ENCODE data around the gene REV3L. TPM values are rescaled to one million over a fixed set of nuclear protein-coding genes. Genes with fewer than 3 reads are reported as not detected.
"Not testable (repeated sequence)": the region's sequence is repeated elsewhere in the genome, so short reads cannot be mapped to it uniquely, and the experiment has no call there.

Gene REV3L
- total RNA-seq, 3 donors from 2014 or later: 17.7 to 56.4 (median 20.7) TPM

GRCh38 chr6:111520524-111520923 is 37.5 kb upstream of the REV3L start:
- no peak for TF ChIP-seq CTCF (IDR thresholded peaks at IDR 0.05)
- Histone ChIP-seq H3K4me1 (ENCODE audit: low read depth) (no peaks in the 10 kb centered on the region), H3K36me3 (ENCODE audit: low read depth) (no peaks in the 10 kb centered on the region), H3K4me3 (no peak overlapping the region), H3K9me3 (no peaks in the 10 kb centered on the region)
- DNase-seq (no peak), ATAC-seq (no peak)
- intact Hi-C loops (cut with DNase I, micrococcal nuclease): no loop called here

GRCh38 chr6:111517965-111518364 is 34.9 kb upstream of the REV3L start:
- no peaks in the 10 kb centered on the region for H3K36me3 ChIP-seq (ENCODE audit: low read depth)
- intact Hi-C loops (cut with DNase I, micrococcal nuclease): no loop called here
- H3K4me1 ChIP-seq (ENCODE audit: low read depth): no peaks in the 10 kb centered on the region
- DNase-seq (no peak), ATAC-seq (no peak)
- no peak overlapping the region for H3K4me3 ChIP-seq
- no peak for TF ChIP-seq CTCF (IDR thresholded peaks at IDR 0.05)
- no peaks in the 10 kb centered on the region for H3K9me3 ChIP-seq

GRCh38 chr6:111515259-111515658 is 32.2 kb upstream of the REV3L start:
- no peaks in the 10 kb centered on the region for H3K4me1 ChIP-seq (ENCODE audit: low read depth)
- no peak for DNase-seq
- H3K4me3 ChIP-seq: no peak overlapping the region
- intact Hi-C loops (cut with DNase I, micrococcal nuclease): no loop called here
- H3K9me3 ChIP-seq: no peaks in the 10 kb centered on the region
- ATAC-seq: no peak
- no peaks in the 10 kb centered on the region for H3K36me3 ChIP-seq (ENCODE audit: low read depth)
- TF ChIP-seq CTCF (IDR thresholded peaks at IDR 0.05): no peak

DNA sequence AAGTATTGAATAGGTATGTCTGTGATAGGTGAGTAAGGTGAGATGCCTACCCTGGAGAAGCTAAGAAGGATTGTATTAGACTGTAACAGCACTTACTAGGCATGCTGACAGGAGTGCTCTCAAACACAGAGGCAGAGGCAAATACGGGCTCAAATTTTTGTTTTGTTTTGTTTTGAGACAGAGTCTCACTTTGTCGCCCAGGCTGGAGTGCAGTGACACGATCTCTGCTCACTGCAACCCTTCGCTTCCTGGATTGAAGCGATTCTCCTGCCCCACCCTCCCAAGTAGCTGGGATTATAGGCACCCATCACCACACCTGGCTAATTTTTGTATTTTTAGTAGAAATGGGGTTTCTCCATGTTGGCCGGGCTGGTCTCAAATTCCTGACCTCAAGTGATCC is 31.5 kb upstream of the REV3L start:
- ATAC-seq; intact Hi-C loops (cut with DNase I, micrococcal nuclease); H3K4me1 ChIP-seq (ENCODE audit: low read depth); H3K4me3 ChIP-seq; DNase-seq; H3K9me3 ChIP-seq; H3K36me3 ChIP-seq (ENCODE audit: low read depth): not testable (repeated sequence)

DNA sequence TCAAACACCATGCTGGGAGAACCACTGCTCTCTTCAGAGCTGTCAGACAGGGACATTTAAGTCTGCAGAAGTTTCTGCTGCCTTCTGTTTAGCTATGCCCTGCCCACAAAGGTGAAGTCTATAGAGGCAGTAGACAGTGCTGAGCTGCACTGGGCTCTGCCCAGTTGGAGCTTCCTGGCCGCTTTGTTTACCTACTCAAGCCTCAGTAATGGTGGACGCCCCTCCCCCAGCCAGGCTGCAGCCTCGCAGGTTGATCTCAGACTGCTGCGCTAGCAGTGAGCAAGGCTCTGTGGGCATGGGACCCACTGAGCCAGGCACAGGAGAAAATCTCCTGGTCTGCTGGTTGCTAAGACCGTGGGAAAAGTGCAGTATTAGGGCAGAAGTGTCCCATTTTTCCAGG is 24.2 kb upstream of the REV3L start:
- intact Hi-C loops (cut with DNase I, micrococcal nuclease); H3K9me3 ChIP-seq: not testable (repeated sequence)

DNA sequence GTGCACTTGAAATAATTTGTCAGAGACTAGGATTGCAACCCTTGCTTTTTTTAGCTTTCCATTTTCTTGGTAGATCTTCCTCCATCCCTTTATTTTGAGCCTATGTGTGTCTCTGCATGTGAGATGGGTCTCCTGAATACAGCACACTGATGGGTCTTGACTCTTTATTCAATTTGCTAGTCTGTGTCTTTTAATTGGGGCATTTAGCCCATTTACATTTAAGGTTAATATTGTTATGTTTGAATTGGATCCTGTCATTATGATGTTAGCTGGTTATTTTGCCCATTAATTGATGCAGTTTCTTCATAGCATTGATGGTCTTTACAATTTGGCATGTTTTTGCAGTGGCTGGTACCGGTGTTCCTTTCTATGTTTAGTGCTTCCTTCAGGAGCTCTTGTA is 22.5 kb upstream of the REV3L start:
- ATAC-seq; H3K9me3 ChIP-seq; intact Hi-C loops (cut with DNase I, micrococcal nuclease); DNase-seq; H3K4me3 ChIP-seq; H3K36me3 ChIP-seq (ENCODE audit: low read depth); H3K4me1 ChIP-seq (ENCODE audit: low read depth): not testable (repeated sequence)

More for the DNA sequence above, 24.2 kb upstream of the REV3L start:
- not testable (repeated sequence) for H3K36me3 ChIP-seq (ENCODE audit: low read depth); H3K4me3 ChIP-seq; DNase-seq; ATAC-seq; H3K4me1 ChIP-seq (ENCODE audit: low read depth)

DNA sequence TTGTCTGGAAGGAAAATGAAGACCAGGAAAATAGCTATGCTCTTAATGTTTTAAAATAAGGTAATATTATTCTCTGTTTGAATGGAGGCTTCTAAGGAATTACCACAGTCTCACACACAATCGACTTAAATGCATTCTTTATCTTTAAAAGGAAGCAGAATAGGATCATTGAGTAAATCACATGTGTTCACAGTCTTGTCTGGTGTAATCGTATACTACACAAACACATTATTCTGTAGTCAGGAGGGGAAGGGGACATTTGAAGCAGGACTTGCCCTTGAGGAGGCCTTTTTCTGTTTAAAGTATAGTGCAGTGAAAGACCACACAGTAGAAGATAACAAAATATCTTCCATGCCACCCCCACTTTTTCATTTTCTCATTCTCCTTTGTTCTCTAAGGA is 20.6 kb upstream of the REV3L start:
- Histone ChIP-seq H3K4me3 (no peak overlapping the region), H3K36me3 (ENCODE audit: low read depth) (no peaks in the 10 kb centered on the region), H3K4me1 (ENCODE audit: low read depth) (no peaks in the 10 kb centered on the region), H3K9me3 (no peaks in the 10 kb centered on the region)
- DNase-seq (no peak), ATAC-seq (no peak)
- intact Hi-C loops (cut with DNase I, micrococcal nuclease): no loop called here
- TF ChIP-seq CTCF (IDR thresholded peaks at IDR 0.05): no peak

Measured in mucosa of descending colon (tissue), 3 donors.